Inferior parietal cortex (tissue), 1 donor: ENCODE data around the gene NOP10.
A peak's percentile ranks its signal among the peaks of the same experiment; 100 is the strongest.
"Not testable (repeated sequence)": the region's sequence is repeated elsewhere in the genome, so short reads cannot be mapped to it uniquely, and the experiment has no call there.

Experiments used
- DNase-seq: peaks from one replicate; pipeline ENCODE4 v3.0.0-alpha.2; 2016; ENCODE audit errors: extremely low spot score

NOP10 gene

DNA sequence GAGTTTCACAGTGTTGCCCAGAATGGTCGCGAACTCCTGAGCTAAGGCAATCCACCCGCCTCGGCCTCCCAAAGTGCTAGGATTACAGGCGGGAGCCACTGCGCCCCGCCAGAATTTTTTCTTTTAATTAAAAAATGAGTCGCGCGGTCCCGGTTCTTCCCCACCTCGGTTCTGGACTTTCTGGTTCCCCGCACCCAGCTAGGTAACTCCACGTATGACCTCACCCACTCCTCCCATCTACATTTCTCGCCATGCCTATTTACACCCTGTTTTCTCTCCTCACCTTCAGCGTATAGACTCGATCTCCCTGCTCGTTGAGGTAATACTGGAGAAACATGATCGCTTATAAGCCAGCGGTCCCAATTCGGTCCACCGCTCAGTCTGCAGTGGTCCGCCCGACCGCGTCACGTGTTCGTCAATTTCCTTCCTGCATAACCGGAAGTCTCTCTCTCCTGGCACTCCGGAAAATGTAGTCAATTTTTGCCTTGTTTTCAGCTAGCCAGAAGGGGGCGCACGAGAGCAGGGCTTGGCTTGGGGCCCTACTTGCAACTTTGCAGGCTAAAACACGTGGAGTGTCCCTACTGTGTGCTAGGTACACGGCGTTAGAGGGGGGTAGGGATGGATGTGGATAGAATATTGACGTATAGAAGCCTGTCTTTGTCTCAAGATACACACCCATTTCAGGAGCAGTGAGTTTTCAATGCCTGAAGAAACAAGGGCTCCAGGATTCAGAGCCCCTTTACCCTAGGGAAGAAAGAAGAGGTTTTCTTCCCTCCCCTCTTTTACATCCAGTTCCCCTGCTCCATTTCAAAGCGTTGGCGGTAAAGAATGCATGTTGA is at the start of gene NOP10, which contains the start of gene NUTM1:
NOP10 (minus strand) TSS at position 400 of the 839 bp plus-strand sequence; CDS start at position 337, 63 bp downstream.
NUTM1 (plus strand) TSS at position 579 of the 839 bp plus-strand sequence. CDS start 382 bp downstream, outside the sequence.
- peak; percentile 96 for DNase-seq

DNA sequence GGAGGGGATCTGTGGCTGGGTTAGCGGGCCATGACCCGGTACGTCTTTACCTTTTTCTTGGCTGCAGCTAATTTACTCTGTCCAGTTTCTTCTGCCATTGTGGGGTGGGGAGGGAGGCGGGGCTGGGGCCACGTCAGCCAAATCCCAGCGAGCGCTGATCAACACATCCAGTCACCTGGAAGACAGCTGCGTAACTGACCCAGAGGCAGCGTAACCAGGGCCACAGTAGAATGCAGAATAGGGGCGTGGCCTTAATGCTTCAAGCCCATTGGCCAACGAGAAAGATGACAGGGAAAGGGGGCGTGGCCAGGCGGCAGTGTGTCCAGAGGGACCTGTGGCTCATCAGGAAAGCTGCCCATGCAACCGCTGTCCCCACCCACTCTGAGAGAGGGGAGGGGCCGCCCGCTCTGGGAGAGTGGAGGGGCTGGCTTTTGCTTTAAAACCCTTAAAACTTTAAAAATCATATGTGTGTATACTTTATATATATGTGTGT is 46.7 kb upstream of the NOP10 start:
- DNase-seq, result not testable (repeated sequence)

DNA sequence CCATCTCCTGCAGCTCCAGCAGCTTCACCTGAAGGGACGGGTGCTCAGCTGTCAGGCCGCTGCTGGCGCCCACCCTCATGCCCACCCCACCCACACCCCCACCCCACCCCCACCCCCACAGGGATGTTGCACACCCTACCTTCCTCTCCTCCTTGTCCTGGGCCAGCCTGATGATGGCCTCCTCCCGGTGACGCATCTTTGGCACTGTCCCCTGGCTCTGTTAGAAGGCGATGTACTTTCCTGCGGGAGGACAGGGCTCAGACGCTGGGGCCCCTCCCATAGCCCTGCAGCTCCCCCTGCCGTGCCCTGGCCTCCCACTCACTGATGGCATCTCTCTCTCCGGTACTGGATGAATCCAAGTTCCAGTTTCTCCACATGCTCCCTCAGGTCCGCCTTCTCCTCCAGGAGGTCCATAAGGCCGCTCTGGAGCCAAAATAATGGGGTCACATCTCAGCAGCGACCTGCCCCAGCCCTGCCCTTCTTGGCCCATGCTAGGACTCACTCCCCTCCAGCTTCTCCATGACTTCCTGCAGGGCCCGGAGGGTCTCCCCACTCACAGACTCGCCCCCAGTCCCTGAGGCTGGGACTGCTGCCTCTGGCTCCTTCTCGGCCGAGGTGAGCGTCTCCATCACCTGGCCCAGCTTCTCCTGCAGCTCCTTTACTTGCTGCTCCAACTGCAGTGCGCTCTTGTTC is 39.0 kb upstream of the NOP10 start:
- DNase-seq, result not testable (repeated sequence)

DNA sequence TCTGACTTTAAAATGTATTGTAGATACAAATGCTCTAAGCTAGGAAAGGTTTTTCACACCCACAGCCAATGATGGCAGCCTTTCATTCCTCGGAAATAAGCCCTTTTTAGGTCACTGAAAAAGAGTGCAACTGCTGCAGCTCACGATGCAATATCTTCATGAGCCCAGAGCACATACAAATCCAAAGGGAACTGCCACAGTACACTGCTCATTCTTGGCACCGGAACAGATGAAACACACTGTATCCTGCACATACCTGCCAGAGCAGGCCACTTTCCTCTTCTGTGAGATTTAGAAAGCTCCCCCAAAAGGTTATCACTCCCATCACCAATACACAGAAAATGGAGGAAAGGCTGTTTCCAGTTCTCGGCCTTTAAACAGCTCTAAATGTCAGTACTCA is 37.6 kb upstream of the NOP10 start:
- not testable (repeated sequence) for DNase-seq

DNA sequence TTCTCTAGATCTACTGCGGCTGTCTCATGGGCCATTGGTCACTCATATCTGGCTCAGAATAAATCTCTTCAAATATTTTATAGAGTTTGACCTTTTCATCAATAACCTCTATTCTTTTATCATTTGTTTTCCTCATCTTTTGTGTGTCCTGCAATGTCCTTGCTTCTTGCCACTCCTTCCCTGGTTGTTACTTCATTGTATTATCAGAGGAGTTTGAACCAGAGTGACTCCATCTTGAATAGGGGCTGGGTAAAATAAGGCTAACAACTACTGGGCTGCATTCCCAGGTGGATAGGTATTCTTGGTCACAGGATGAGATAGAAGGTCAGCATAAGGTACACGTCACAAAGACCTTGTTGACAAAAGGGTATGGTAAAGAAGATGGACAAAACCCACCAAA is 33.9 kb upstream of the NOP10 start:
- DNase-seq, result no peak

DNA sequence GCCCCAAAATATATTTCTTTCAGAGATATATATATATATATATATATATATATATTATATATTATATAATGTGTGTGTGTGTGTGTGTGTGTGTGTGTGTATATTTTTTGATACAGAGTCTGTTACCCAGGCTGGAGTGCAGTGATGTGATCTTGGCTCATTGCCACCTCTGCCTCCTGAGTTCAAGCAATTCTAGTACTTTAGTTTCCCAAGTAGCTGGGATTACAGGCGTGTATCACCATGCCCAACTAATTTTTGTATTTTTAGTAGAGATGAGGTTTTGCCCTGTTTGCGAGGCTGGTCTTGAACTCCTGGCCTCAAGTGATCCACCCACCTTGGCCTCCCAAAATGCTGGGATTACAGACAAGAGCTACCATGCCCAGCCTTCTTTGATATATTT is 32.6 kb upstream of the NOP10 start:
- DNase-seq, result not testable (repeated sequence)

DNA sequence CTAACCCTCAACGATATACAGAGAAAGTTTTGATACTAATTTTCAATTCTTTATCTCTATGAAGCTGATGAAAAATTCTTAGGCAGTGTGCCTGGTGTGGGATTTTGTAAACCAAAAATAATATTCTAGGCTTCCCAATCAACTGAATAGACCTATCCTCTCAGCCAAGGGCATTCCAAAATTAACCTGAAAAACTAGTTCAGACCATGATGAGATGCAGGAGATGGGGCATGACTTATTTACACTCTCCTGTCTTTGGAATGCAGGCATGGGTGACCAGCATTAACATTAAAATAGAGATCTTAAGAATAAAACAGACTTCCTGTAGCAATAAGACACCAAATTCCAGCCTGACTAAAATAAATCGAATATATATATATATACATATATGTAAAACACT is 31.9 kb upstream of the NOP10 start:
- no peak for DNase-seq

DNA sequence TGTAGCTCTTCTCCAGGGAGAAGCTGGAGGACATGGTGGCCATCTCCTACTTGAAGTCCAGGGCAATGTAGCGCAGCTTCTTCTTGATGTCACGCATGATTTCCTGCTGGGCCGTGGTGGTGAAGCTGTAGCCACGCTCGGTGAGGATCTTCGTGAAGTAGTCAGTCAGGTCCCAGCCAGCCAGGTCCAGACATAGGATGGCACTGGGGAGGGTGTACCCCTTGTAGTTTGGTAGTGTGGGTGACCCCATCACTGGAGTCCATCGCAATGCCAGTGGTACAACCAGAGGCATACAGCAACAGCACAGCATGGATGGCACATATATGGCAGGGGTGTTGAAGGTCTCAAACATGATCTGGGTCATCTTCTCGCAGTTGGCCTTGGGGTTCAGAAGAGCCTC is 31.0 kb upstream of the NOP10 start:
- no peak for DNase-seq

DNA sequence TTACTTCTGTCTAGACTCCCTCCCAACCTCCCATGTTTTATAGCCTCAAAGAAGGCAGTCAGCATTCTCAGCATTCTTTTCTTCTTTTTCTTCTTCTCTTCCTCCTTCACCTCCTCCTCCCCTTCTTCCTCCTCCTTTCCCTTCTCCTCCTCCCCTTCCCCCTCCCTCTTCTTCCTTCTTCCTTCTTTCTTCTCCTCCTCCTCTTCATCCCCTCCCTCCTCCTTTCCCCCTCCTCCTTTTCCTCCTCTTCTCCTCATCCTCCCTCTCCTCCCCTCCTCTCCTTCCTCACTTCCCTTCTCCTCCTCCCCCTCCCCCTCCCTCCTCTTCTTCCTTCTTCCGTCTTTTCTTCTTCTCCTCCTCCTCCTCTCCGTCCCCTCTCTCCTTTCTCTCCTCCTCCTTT is 27.7 kb upstream of the NOP10 start:
- DNase-seq, result no peak

DNA sequence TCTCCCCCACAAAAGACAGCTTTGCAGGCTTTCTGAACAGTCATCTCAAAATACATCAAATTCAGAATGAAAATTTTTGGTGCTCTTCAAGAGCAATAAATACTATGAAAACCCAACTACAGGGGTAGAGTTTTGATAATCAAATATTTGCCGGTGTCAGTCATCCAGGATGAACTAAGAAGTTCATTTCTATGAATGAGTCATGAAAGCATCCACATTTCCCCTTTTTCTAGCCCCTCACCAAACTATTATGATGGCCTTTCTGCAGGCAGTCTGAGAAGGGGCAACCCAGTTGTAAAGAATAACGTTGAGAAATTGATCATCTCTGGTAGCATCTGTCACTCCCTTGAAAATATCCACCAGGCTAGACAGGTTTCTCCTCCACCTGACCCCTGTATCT is 27.2 kb upstream of the NOP10 start:
- DNase-seq, result no peak

DNA sequence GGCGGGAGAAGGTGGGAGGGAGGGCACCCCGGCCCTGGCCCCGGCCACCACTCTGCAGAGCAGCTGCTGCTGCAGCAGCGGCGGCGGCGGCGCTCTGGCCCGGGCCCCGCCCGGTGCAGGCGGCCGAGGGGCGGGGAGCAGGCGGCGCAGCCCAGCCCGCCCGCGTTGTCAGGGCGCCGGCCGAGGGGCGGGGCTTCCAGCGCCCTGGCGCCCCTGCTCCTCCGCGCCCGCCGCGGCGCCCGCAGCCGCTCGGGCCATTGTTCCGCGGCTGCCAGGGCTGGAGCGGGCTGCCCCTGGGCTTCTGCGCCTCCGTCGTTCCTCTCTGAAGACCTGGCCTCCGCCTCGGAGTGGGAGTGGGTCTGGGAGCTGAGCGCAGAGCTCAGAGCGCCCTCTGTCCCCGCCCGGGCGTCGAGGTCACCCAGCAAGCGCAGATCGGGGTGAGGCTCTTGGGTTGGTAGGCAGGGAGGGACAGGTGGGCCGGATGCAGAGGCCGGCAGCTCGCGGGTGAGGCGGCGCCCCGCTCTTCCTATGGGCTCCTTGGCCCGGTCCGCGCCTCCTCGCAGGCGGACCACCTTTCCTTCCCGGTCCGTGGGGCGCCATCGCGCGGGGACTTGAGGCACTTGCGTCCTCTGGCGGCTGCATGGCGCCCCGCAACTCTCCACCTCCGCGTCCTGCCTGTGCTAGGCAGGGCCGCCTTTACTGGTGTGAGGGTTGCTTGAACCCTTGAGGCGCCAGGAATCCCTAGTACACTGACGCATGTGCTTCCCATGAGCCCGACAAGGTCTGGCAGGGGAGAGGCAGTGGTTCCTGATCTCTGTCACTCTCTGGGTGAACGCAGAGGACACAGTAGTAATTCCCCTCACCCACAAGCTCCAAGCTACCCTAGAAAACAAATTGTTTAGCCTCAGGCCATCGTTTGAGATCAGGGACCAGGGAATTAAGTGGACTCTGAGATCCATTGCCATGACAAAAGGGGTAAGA is 24.5 kb upstream of the NOP10 start, which contains the start of gene LPCAT4:
LPCAT4 (minus strand) TSS at position 96 of the 981 bp plus-strand sequence. CDS start 96 bp downstream, outside the sequence.
- DNase-seq, result peak; percentile 86

DNA sequence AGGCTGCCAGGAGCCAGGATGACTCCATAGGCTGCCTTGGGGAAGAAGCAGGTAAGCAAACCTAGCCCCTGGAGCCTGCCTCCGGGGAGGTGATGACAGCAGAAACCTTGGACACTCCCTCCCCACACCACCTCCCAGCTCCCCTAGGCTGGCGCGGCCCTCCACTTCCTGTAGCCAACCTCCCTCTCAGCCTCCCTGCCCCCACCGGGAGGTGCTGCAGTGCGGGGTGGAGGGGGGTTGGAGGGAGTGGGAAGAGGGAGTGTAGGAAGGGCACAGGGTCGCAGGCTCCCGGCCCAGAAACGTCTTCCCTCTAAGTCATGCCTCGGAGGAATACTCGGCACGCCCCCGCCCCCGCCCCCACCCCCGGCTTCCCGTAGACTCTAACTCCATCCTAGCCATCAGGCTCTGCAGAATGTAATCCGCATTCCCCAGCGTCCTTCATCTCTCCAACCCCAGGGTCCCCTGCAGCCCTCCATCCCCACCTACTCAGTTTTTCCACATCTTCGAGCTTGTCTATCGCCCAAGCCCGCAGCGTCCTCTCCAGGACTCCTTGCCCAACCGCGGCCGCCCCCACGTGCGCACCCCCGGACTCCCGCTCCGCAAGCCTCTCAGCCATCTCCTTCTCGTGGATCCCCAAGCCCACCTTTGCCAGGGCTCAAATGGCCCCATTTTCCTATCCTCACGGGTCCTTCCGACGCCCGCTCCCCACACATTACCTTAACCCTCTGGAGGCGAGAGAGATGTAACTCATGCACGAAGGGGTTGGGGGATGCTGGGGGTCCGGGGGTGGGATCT is 23.5 kb upstream of the NOP10 start:
- DNase-seq, result peak; percentile 39

DNA sequence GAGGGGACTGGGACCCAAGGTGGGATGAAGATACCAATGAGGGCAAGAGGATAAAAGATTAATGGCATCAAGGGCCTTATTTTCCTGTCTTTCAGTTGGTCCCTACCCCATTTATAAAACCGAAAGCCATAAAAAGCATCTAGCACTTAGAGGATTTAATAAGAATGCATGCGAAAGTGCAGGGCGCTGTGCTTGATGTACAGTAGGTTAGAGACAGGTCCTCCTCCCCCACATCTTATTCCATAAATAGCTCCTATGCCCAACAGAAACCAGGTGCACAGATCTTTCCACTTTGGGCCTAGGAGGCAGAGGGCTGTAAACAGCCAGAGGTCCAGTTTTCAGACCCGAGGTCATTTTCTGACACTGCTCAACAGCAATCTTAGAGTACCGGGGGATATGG is 22.9 kb upstream of the NOP10 start:
- peak; percentile 13 for DNase-seq

DNA sequence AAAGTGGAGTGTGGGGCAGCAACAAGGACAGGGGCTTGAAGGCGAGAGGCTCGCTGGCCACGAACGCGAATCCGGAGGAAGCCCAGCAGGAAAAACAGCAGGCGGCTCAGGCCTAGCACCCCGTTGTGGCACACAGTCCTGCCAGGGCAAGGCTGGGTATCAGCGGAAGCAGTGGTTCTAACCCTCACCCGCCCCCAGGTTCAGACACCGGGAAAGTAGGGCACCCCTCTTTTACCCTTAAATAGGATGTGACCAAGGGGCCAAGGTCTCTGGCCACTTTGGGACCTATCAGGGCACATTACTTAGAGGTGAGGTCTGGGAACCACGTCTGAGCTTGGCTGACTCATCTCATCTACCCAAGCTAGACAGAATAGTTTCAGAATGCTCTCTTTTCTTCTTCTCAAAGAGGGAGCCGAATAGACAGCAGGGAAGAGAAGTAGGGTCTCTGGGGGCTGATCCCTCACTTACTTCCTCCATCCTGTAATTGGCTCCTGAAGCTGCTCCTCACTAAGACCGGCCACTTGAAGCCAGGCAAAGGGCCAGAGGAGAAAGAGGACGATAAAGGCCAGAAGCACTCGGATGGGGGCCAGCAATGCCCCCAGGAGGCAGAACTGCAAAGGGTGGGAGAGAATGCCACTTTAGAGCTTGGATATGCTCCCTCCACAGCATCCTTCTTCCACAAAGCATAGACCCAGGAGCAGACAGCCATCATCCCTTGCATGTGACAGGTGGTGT is 22.3 kb upstream of the NOP10 start:
- no peak for DNase-seq

DNA sequence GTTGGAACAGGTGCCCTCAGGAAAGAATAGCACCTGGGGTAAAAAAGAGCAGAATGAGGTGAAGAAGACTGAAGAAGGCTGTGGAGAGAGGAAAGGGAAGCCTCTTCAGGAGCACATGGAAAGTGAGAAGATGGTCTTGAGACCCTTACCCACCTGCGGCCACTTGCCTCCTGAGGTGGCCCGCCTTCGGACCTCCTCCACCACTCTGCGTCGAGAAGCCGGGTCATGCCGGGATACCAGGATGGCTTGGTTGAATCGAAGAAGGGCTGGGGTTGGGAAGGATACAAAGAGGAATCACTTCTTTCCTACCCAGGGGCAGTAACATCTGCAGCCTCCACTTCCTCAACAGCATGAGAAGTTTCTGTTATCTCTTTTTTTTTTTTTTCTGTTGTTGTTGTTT is 21.1 kb upstream of the NOP10 start:
- DNase-seq, result no peak

DNA sequence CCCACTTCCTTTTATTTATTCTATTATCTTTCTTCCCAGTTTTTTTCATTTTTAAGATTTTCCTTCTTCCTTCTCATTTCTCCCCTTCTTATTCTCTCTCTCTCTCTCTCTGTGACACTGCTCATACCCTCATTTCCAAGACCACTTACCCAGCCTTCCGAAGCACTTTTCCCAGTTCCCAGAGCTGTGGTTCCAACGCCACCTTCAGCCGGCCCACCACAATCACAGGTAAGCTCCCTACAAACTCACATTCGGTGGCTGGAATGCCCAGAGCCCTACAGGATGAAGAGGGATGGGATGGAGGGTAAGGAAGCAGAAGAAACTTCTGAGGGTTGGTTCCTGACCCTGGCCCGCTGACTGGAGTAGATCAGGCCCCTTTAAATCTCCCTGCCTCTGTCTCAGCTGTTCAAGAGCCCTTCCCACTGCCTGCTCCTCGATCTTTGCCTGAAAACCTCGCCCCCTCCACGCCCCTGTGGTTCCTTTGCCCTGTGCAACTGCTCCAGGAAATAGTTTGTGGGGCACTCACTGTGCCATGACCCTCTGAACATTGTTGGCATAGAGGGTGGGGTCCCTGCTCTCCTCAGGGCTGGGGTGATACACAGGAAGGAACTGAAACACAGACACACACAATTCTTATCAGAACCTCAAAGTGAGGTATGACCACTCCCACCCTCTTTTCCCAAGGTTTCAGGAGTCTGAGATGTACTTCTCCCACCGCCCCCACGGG is 19.3 kb upstream of the NOP10 start:
- DNase-seq, result no peak

DNA sequence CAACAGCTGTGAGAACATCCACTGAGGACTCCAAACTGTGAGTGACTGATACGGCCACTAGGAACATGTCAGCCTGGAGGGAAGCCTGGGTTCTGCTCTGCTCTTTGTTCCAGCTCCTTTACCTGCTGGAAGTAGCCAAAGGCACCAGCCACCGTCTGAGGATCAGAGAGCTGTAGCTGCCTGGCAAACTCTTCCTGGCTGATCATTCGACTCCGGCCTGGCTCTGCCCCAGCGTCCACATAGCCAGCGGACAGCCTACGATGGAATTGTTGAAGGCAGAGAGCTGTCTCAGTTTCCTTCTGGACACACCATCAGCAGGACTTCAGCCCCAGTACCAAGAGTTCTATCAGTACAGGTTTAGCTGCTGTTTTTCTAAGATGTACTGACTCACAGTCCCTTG is 18.3 kb upstream of the NOP10 start:
- DNase-seq, result no peak

DNA sequence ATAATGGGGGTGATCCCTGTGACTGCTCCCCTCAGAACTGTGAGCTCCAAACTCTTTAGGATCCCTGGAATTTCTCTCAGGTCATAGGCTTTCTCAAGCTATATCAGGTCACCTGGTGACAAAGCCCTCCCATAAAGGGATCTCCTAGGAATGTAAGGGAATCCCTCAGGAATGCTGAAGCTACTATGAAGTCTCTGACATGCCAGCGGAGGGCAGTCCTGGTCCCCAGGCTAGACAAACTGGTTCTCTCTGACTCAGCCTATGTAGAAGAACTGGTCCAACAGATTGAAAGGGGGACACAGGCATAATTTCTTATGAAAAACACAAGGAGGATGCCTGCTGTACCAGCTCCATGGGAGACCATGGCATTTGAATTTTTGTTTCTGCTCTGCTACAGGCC is 17.4 kb upstream of the NOP10 start:
- no peak for DNase-seq

DNA sequence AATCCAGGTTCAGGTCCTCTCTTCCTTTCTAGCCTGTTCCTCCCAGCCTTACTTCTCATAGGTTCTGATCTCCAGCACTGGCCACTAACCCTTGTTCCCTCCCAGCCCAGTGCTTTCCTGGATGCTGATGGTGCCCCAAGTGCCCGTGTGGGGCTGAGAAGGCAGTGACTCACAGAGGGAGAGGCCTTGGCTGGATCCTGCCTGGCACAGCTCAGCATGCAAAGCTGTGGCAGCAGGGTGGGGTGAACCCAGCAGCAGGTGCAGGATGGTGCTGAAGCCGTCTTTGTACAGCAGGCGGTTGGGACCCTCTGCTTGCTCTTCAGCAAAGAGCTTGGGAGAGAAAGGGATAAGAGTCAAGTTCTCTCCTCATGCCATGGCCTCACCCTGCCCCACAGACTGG is 16.5 kb upstream of the NOP10 start:
- DNase-seq, result no peak
